ENCODE data around the gene QSER1.
"Not testable (repeated sequence)": the region's sequence is repeated elsewhere in the genome, so short reads cannot be mapped to it uniquely, and the experiment has no call there.

Gene QSER1

DNA sequence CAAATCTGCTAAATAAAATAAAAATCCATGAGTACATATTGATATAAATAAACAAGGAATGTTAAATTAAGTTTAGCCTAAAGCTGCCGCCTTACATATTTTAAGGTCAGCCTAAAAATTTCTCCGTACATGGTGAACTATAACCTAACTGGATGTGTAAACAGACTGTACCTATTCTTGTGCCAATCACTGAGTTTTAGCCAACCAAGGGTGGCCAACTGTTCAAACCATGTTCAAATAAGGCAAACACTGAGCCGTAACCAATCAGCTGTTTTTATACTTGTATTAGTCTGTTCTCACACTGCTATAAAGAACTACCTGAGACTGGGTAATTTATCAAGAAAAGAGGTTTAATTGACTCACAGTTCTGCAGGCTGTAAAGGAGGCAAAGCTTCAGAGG is 8.6 kb upstream of the QSER1 start:
- no peak for TF ChIP-seq GATA1 (IDR thresholded peaks at IDR 0.05; ENCODE audit: low read depth, low read length)
- TF ChIP-seq POLR2A (IDR thresholded peaks at IDR 0.05; ENCODE audit: low read length), result no peak
- no peak for DNase-seq

DNA sequence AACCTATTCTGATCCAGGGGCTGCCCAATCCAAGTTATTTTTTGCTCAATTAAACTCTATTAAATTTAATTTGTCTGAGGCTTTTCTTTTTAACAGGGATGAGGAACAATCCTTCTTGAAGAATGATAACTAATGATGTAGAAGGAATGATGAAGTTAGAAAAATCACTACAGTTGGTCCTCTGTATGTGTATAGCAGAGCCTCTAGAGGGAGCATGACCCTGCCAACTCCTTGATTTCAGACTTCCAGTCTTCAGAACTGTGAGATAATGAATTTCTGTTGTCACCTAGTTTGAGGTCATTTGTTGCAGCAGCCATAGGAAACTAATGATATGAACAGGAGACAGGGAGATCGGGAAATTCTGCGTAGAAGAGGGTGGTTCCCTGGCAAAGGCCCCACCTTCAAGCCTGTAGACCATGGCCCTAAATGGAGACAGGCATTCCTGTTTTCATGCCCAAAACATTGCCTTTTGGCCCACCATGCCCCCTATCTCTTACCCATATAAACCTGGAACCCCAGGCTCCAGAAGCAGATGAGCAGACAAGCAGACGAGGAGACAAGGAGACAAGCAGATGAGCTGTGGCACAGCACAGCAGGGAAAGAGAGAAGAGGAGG is 7.7 kb upstream of the QSER1 start:
- TF ChIP-seq POLR2A (IDR thresholded peaks at IDR 0.05; ENCODE audit: low read length), result no peak
- no peak for TF ChIP-seq GATA1 (IDR thresholded peaks at IDR 0.05; ENCODE audit: low read depth, low read length)
- peak; percentile 9 to 29 for DNase-seq

- TF ChIP-seq POLR2A (IDR thresholded peaks at IDR 0.05; ENCODE audit: low read length), result no peak
- no peak for TF ChIP-seq GATA1 (IDR thresholded peaks at IDR 0.05; ENCODE audit: low read depth, low read length)
- DNase-seq, result no peak
Observed at GRCh38 chr11:32885556-32885955, 7.1 kb upstream of the QSER1 start.

GRCh38 chr11:32886180-32886579 is 6.4 kb upstream of the QSER1 start:
- TF ChIP-seq GATA1 (IDR thresholded peaks at IDR 0.05; ENCODE audit: low read depth, low read length) (no peak), POLR2A (IDR thresholded peaks at IDR 0.05; ENCODE audit: low read length) (no peak)
- DNase-seq, result no peak

DNA sequence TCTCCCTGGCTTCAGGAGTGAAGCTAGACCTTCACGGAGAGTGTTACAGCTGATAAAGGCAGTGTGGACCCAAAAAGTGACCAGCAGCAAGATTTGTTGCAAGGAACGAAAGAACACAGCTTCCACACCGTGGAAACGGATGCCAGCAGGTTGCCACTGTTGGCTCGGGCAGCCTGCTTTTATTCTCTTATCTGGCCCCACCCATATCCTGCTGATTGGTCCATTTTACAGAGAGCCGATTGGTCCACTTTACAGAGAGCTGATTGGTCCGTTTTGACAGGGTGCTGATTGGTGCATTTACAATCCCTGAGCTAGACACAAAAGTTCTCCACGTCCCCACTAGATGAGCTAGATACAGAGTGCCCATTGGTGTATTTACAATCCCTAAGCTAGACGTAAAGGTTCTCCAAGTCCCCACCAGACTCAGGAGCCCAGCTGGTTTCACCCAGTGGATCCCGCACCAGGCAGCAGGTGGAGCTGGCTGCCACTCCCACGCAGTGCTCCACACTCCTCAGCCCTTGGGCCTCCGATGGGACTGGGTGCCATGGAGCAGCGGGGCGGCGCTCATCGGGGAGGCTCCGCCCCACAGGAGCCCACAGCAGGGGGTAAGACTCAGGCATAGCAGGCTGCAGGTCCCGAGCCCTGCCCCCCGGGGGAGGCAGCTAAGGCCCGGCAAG is 4.8 kb upstream of the QSER1 start:
- DNase-seq, result not testable (repeated sequence)

- DNase-seq, result not testable (repeated sequence)
Observed at GRCh38 chr11:32888384-32888710, 4.3 kb upstream of the QSER1 start.

- DNase-seq, result no peak
- TF ChIP-seq GATA1 (IDR thresholded peaks at IDR 0.05; ENCODE audit: low read depth, low read length) (no peak), POLR2A (IDR thresholded peaks at IDR 0.05; ENCODE audit: low read length) (no peak)
Observed at GRCh38 chr11:32888805-32889204, 3.8 kb upstream of the QSER1 start.

GRCh38 chr11:32890843-32891656 is 1.6 kb upstream of the QSER1 start:
- TF ChIP-seq POLR2A (IDR thresholded peaks at IDR 0.05; ENCODE audit: low read length) (no peak), GATA1 (IDR thresholded peaks at IDR 0.05; ENCODE audit: low read depth, low read length) (no peak)
- DNase-seq, result no peak

DNA sequence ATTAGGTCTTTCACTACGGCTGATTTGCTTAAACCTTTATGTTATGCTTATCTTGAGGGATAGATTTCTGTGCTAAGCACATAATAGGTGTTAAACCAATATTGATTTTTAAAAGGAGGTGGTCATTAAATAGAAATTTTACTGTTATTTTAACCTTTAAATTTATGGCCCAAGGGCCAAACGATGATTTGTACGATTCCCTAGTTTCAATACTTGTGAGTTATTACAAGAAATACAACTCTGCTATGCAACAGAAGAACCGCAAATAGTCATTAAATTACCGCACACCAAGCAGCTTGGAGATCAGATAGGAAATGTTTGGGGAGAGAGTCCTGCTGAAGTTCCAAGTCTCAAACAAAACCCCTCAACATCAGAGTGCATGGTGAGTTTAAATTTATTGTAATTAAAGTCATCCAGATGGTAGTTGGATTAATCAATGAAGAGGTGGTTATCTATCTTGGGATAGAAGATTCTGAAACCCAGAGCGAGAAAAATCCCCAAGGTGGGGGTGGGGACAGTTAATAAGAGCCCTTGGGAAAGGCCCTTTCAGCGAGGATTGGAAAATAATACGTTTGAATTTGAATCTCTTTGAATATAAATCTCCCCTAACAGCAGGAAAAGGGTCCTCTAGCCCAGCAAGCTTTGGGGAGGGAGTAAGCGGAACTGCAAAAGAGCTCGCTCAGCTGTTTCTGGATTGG is 805 bp upstream of the QSER1 start:
- peak; percentile 52 to 57 for DNase-seq
- no peak for TF ChIP-seq GATA1 (IDR thresholded peaks at IDR 0.05; ENCODE audit: low read depth, low read length)
- no peak for TF ChIP-seq POLR2A (IDR thresholded peaks at IDR 0.05; ENCODE audit: low read length)

DNA sequence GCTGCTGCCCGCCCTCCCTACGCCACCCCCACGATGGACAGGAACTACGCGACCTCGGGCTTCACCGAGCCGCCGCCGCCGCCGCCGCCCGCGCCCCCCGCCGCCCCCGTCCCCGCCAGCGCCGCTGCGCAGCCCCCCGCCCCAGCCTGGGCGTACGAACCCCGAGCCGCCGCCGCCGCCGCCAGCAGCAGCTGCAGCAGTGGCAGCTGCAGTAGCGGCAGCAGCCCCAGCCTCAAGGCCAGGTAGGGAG is 407 bp downstream of the QSER1 start:
- TF ChIP-seq POLR2A (IDR thresholded peaks at IDR 0.05; ENCODE audit: low read length) (no peak), GATA1 (IDR thresholded peaks at IDR 0.05; ENCODE audit: low read depth, low read length) (no peak)
- DNase-seq, result no peak

DNA sequence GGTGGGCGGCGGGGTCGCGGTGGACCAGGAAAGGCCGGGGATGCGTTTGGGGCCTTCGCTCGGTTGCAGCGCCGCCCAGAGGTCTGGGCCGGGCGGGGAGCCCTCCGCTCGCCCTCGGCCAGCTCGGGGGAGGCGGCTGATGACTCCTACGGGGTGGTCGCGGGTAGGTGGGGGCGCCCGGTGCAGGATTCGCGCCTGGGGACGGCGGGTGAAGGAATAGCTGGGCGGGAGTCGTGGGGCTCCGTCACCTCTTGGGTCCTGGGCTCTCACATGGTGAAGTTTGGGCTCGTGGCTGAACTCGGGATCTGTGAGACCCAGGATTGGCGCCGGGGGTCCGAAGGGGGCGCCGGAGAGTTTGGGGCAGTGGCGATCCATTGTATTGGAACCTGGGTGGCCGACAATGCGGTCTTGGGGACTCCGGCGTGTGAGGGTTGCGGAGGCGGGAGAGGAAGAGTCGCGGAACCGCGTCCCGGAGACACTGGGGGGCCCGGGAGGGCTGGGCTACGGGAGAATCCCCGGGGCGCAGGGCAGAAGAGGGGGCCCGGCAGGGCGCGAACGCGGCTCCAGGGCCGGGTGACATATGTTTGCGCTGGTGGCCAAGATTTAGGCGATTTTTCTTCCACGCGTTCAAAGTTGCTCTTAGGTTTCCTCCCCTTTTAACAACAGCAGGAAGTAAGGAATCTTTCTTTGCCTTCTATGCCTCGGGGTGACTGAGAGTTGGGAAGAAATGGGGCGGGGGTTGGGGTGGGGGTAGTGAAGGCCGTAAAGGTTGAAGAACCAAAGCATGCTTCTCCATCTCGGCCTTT is 935 bp downstream of the QSER1 start:
- peak; percentile 68 to 75 for DNase-seq
- TF ChIP-seq GATA1 (IDR thresholded peaks at IDR 0.05; ENCODE audit: low read depth, low read length) (no peak), POLR2A (IDR thresholded peaks at IDR 0.05; ENCODE audit: low read length) (no peak)

GRCh38 chr11:32894149-32894827 is 1.7 kb downstream of the QSER1 start:
- peak; percentile 61 to 65 for DNase-seq

DNA sequence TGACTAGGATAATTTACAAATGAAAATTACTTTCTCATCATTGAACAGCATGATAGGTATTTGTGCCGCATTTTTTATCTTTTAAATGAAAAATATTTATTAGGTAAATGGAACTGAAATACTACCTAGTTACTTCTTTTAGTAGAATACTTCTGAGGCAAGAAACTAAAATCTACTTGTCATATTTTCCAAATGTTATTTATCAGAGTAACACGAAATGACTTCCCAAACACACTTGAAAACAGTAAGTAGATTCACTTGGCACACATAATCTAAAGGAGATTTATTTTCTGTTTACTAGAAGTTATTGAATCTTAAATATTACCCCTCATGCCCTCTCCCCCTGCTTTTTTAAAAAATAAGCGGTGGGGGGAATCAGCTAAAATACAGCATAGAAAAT is 2.3 kb downstream of the QSER1 start:
- TF ChIP-seq POLR2A (IDR thresholded peaks at IDR 0.05; ENCODE audit: low read length), result no peak
- TF ChIP-seq GATA1 (IDR thresholded peaks at IDR 0.05; ENCODE audit: low read depth, low read length), result no peak
- no peak for DNase-seq

More at GRCh38 chr11:32894149-32894827, 1.7 kb downstream of the QSER1 start:
- TF ChIP-seq GATA1 (IDR thresholded peaks at IDR 0.05; ENCODE audit: low read depth, low read length), result no peak
- peak; percentile 24 for TF ChIP-seq POLR2A (IDR thresholded peaks at IDR 0.05; ENCODE audit: low read length)

Measured in erythroblast (primary cell).